ENCODE measurements around the gene ABCG4. TPM values are rescaled to one million over a fixed set of nuclear protein-coding genes. Genes with fewer than 3 reads are reported as not detected.
A peak's percentile ranks its signal among the peaks of the same experiment; 100 is the strongest.

ABCG4 gene
- under 1 TPM in 1 of 4 donors, not detected in 3; 0.14 TPM for total RNA-seq

GRCh38 chr11:119149018-119149785, at the start of gene ABCG4:
TSS of gene ABCG4 (plus strand) at chr11:119149052. CDS start at chr11:119149966, 914 bp downstream.
- no peak for DNase-seq
- H3K9me3 ChIP-seq: no peaks in the 10 kb centered on the region
- intact Hi-C loops (cut with DNase I; ENCODE audit: low total_unique reads): no loop called here
- H3K27ac ChIP-seq: no peak within 1 kb of the TSS
- H3K36me3 ChIP-seq: no peaks in the 10 kb centered on the region
- TF ChIP-seq POLR2AphosphoS5 (IDR thresholded peaks at IDR 0.05) (no peak), POLR2A (IDR thresholded peaks at IDR 0.05) (no peak), EP300 (IDR thresholded peaks at IDR 0.05; ENCODE audit: low read depth) (no peak), CTCF (IDR thresholded peaks at IDR 0.05) (no peak)
- H3K27me3 ChIP-seq: peaks cover 47% of the 10 kb centered on the region
- H3K4me1 ChIP-seq: peaks cover 0 to 19% (median 17%) of the 10 kb centered on the region in 4 donors
- peak within 1 kb of the TSS; percentile 38 to 67 (median 51) for H3K4me3 ChIP-seq
- WGBS, 2 donors (ENCODE audit: low coverage in 1 of 2): 3% methylated on average over 51 of the region's 73 CpGs; no CpG with 5 or more reads in 1 of the 2 donors
- in situ Hi-C loops (cut with MboI; ENCODE audit: low pct_ligation_motif_present in 1 of 4, low pct_unique_long_range_greater_than_20kb in 1 of 4, low sequenced_read_pairs in 3 of 4): no loop called here

- Histone ChIP-seq H3K4me1 (peaks cover 15 to 37% (median 25%) of the 10 kb centered on the region in 4 donors), H3K27ac (no peak overlapping the region), H3K4me3 (no peak overlapping the region), H3K9me3 (no peaks in the 10 kb centered on the region), H3K36me3 (peaks cover 0 to 9% (median 1%) of the 10 kb centered on the region in 4 donors), H3K27me3 (no peaks in the 10 kb centered on the region)
- DNase-seq: no peak
- TF ChIP-seq EP300 (IDR thresholded peaks at IDR 0.05; ENCODE audit: low read depth) (no peak), CTCF (IDR thresholded peaks at IDR 0.05) (no peak), POLR2A (IDR thresholded peaks at IDR 0.05) (no peak), POLR2AphosphoS5 (IDR thresholded peaks at IDR 0.05) (no peak)
- intact Hi-C loops (cut with DNase I; ENCODE audit: low total_unique reads): no loop called here
- in situ Hi-C loops (cut with MboI; ENCODE audit: low pct_ligation_motif_present in 1 of 4, low pct_unique_long_range_greater_than_20kb in 1 of 4, low sequenced_read_pairs in 3 of 4): no loop called here
- 72 to 75% methylated on average over 6 of the region's 6 CpGs for WGBS, 2 donors (ENCODE audit: low coverage in 1 of 2)
Observed at GRCh38 chr11:119099711-119100110, 49.1 kb upstream of the ABCG4 start.

- TF ChIP-seq CTCF (IDR thresholded peaks at IDR 0.05): peak in 4 of 5 experiments; percentile 20 to 33 (median 26)
- no peak for TF ChIP-seq POLR2A (IDR thresholded peaks at IDR 0.05)
- Histone ChIP-seq H3K27me3 (no peaks in the 10 kb centered on the region), H3K4me3 (peak overlapping the region in 3 of 4 donors; percentile 61 to 84 (median 68)), H3K36me3 (peaks cover 0 to 9% (median 1%) of the 10 kb centered on the region in 4 donors), H3K9me3 (no peaks in the 10 kb centered on the region), H3K4me1 (peaks cover 15 to 37% (median 25%) of the 10 kb centered on the region in 4 donors), H3K27ac (peak overlapping the region in 2 of 4 donors; percentile 93 to 97)
- intact Hi-C loops (cut with DNase I; ENCODE audit: low total_unique reads): no loop called here
- DNase-seq: no peak
- in situ Hi-C loops (cut with MboI; ENCODE audit: low pct_ligation_motif_present in 1 of 4, low pct_unique_long_range_greater_than_20kb in 1 of 4, low sequenced_read_pairs in 3 of 4): no loop called here
- WGBS, 2 donors (ENCODE audit: low coverage in 1 of 2): 38 to 41% methylated on average over 9 to 11 of the region's 11 CpGs
Observed at GRCh38 chr11:119100246-119100970, 48.4 kb upstream of the ABCG4 start.
